ENCODE measurements around the gene MTARC2.

MTARC2 gene

GRCh38 chr1:220817907-220818306 is 69.8 kb downstream of the MTARC2 start:
- in situ Hi-C loops (cut with HindIII; ENCODE audit: low pct_ligation_motif_present, low sequenced_read_pairs): no loop called here
- Histone ChIP-seq H3K4me3 (ENCODE audit: low read depth, low read length) (no peak overlapping the region), H3K27ac (no peak overlapping the region), H3K36me3 (replicated peaks) (no peaks in the 10 kb centered on the region), H3K27me3 (replicated peaks) (no peaks in the 10 kb centered on the region)
- no peak for DNase-seq
- TF ChIP-seq CTCF (IDR thresholded peaks at IDR 0.05; ENCODE audit: low read depth, low read length, missing control alignments): no peak

- H3K4me3 ChIP-seq (ENCODE audit: low read depth, low read length): no peak overlapping the region
- DNase-seq: peak; percentile 65
- H3K36me3 ChIP-seq (replicated peaks): no peaks in the 10 kb centered on the region
- no peak overlapping the region for H3K27ac ChIP-seq
- in situ Hi-C loops (cut with HindIII; ENCODE audit: low pct_ligation_motif_present, low sequenced_read_pairs): no loop called here
- no peaks in the 10 kb centered on the region for H3K27me3 ChIP-seq (replicated peaks)
- no peak for TF ChIP-seq CTCF (IDR thresholded peaks at IDR 0.05; ENCODE audit: low read depth, low read length, missing control alignments)
These were observed 70.5 kb downstream of the MTARC2 start for GRCh38 chr1:220818421-220819173.

GRCh38 chr1:220819467-220820026 is 71.4 kb downstream of the MTARC2 start:
- no peak for TF ChIP-seq CTCF (IDR thresholded peaks at IDR 0.05; ENCODE audit: low read depth, low read length, missing control alignments)

GRCh38 chr1:220824031-220824989 is 76.2 kb downstream of the MTARC2 start:
- Histone ChIP-seq H3K27me3 (replicated peaks) (no peaks in the 10 kb centered on the region), H3K27ac (no peak overlapping the region), H3K4me3 (ENCODE audit: low read depth, low read length) (no peak overlapping the region), H3K36me3 (replicated peaks) (no peaks in the 10 kb centered on the region)
- no peak for DNase-seq
- in situ Hi-C loops (cut with HindIII; ENCODE audit: low pct_ligation_motif_present, low sequenced_read_pairs): no loop called here
- no peak for TF ChIP-seq CTCF (IDR thresholded peaks at IDR 0.05; ENCODE audit: low read depth, low read length, missing control alignments)

More at GRCh38 chr1:220819467-220820026, 71.4 kb downstream of the MTARC2 start:
- H3K4me3 ChIP-seq (ENCODE audit: low read depth, low read length): no peak overlapping the region
- H3K27ac ChIP-seq: no peak overlapping the region
- in situ Hi-C loops (cut with HindIII; ENCODE audit: low pct_ligation_motif_present, low sequenced_read_pairs): no loop called here
- DNase-seq: no peak
- H3K27me3 ChIP-seq (replicated peaks): no peaks in the 10 kb centered on the region
- H3K36me3 ChIP-seq (replicated peaks): no peaks in the 10 kb centered on the region

GRCh38 chr1:220825819-220826551 is 77.9 kb downstream of the MTARC2 start:
- TF ChIP-seq CTCF (IDR thresholded peaks at IDR 0.05; ENCODE audit: low read depth, low read length, missing control alignments): no peak
- H3K36me3 ChIP-seq (replicated peaks): no peaks in the 10 kb centered on the region
- in situ Hi-C loops (cut with HindIII; ENCODE audit: low pct_ligation_motif_present, low sequenced_read_pairs): no loop called here
- DNase-seq: no peak
- no peaks in the 10 kb centered on the region for H3K27me3 ChIP-seq (replicated peaks)
- no peak overlapping the region for H3K4me3 ChIP-seq (ENCODE audit: low read depth, low read length)
- H3K27ac ChIP-seq: no peak overlapping the region

Data from brain microvascular endothelial cell (primary cell).